Activated T-cell treated with anti-CD3 and anti-CD28 coated beads, Interleukin-2, amount 50 U/mL, for 72 hours (primary cell): ENCODE data around the gene BDKRB2. TPM values are rescaled to one million over a fixed set of nuclear protein-coding genes. Genes with fewer than 3 reads are reported as not detected.

Experiments used
- ATAC-seq, 2 donors: fragments of 150-1000 bp; cut with Tn5 transposase; replicated peaks in 1 of 2; 2 replicates each; pipeline ENCODE4 v1.10.0; 2021; ENCODE audit warnings: moderate library complexity in 2 of 2, mild to moderate bottlenecking in 1 of 2
- DNase-seq, 2 donors: peaks; one replicate each; pipeline ENCODE4 v3.0.0; 2021 to 2022; ENCODE audit warnings: mixed read lengths in 1 of 2
- H3K27ac Mint-ChIP-seq: one replicate; pipeline ENCODE4 v1.8.0; 2022; ENCODE audit warnings: mild to moderate bottlenecking, moderate library complexity, mixed read lengths
- H3K27me3 Mint-ChIP-seq: one replicate; pipeline ENCODE4 v1.8.0; 2022; ENCODE audit warnings: low read depth, mixed read lengths
- H3K36me3 Mint-ChIP-seq, 2 donors: one replicate each; pipeline ENCODE4 v1.8.0; 2022; ENCODE audit warnings: mixed read lengths in 2 of 2, mild to moderate bottlenecking in 1 of 2; ENCODE audit not compliant: insufficient read depth in 2 of 2
- H3K4me1 Mint-ChIP-seq: one replicate; pipeline ENCODE4 v1.8.0; 2022; ENCODE audit warnings: low read depth, mixed read lengths
- H3K4me3 Mint-ChIP-seq, 2 donors: one replicate each; pipeline ENCODE4 v1.8.0; 2022; ENCODE audit warnings: mild to moderate bottlenecking in 2 of 2, mixed read lengths in 2 of 2, moderate library complexity in 2 of 2
- H3K9me3 Mint-ChIP-seq, 2 donors: one replicate each; pipeline ENCODE4 v1.8.0; 2022; ENCODE audit warnings: mixed read lengths in 2 of 2
- total RNA-seq, 2 donors: library from RNA; stranded (reverse); gene quantifications; one replicate each; pipeline ENCODE4 v1.2.3, GENCODE V29; 2022

Gene BDKRB2
- total RNA-seq, 2 donors from 2014 or later: not detected

DNA sequence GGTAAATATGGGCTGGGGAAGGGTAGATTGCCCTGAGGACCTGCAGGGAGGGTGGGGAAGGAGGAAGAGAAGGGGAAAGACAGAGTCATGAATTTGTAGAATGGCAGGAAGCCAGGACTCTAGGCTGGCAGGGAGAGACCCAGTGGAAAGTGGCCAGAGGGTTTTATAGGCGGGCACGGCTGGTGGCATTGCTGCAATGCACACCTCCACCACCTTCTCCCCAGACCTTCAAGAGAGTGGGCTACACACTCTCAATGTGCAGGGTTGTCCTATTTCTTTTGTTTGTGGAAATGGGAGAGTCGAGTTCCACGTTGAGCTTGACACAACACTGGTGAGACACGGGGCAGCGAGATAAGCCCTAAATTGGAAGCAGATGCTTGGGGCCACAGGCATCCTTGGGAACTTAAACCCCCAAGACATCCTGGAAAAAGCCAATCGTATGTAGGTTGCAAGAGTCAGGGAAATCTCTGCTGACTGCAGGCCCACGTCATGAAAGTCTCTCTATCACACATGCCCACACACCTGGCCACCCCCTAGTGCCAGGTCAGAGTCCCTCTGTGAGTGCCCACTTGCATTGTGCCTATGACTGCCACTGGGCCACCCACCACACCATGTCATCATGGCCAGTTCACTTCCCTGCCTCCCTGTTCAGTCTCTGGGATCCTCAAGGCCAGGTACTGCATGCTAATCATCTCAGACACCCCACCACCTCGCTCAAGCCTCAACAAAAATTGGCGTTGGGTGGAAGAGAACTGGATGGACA lies 38.0 kb upstream of the BDKRB2 start:
- Mint-ChIP-seq H3K4me1 (no peaks in the 10 kb centered on the region), H3K4me3 (no peak overlapping the region), H3K27me3 (no peaks in the 10 kb centered on the region), H3K36me3 (no peaks in the 10 kb centered on the region), H3K9me3 (no peaks in the 10 kb centered on the region), H3K27ac (no peak overlapping the region)
- DNase-seq (no peak), ATAC-seq (no peak)

DNA sequence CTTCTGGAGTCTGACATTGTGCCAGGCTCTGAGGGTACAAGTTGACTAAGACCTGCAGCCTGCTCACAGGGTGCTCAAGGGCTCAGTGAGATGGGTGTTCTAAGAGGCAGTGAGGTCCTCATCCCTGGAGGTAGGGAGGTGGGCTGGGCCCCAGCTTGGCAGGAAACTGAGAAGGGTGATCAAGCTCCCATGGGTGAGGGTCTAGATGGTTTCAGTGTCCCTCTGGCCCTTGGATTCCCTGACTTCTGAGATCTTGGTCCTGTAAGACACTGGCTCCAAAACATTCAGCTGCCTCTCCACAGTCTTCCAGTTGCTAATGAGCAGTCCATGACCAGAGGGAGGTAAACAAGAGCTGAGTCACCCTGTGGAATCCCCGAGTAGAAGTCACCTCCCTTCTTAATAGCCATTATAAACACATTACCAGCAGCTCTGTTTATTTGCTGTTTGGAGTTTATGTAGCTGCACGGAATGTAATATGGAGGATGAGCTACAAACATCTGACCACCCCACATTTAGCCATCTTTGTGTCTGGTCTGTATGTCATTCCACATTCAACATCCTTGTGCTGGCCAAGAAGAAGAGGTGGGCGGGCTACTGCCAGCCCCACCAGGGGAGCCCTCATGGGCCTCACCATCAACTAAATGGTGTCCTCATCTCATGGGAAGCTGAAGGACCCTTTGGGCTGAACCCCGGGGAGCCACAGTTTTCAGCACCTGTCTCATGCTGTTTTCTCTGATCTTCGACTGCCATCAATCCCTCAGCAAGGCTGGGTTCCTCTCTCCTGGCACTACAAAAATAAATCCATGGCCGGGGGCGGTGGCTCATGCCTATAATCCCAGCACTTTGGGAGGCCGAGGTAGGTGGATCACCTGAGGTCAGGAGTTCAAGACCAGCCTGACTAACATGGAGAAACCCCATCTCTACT lies 37.2 kb upstream of the BDKRB2 start:
- Mint-ChIP-seq H3K36me3 (no peaks in the 10 kb centered on the region), H3K4me1 (no peaks in the 10 kb centered on the region), H3K9me3 (no peaks in the 10 kb centered on the region), H3K27me3 (no peaks in the 10 kb centered on the region), H3K27ac (no peak overlapping the region), H3K4me3 (no peak overlapping the region)
- DNase-seq (no peak), ATAC-seq (no peak)

DNA sequence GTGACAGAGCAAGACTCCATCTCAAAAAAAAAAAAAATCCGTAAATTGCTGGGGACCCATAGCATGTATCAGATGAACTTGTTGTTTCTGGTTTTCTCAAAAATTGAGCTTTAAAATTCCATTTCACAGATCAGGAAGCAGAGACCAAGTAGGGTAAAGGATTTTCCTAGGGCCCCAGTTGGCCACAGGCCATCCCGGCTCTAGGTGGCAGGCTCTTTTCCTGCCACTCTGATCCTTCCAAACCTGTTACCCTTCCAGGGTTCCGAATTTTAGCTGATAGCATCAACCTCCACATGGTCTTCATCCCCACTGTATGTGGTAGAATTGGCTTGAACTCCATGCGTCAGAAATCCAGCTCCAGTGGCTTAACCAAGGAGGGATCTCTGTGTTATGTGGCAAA lies 36.1 kb upstream of the BDKRB2 start:
- Mint-ChIP-seq H3K9me3 (no peaks in the 10 kb centered on the region), H3K4me1 (no peaks in the 10 kb centered on the region), H3K27ac (no peak overlapping the region), H3K36me3 (no peaks in the 10 kb centered on the region), H3K27me3 (peaks cover 7% of the 10 kb centered on the region), H3K4me3 (no peak overlapping the region)
- ATAC-seq: no peak
- DNase-seq: no peak

DNA sequence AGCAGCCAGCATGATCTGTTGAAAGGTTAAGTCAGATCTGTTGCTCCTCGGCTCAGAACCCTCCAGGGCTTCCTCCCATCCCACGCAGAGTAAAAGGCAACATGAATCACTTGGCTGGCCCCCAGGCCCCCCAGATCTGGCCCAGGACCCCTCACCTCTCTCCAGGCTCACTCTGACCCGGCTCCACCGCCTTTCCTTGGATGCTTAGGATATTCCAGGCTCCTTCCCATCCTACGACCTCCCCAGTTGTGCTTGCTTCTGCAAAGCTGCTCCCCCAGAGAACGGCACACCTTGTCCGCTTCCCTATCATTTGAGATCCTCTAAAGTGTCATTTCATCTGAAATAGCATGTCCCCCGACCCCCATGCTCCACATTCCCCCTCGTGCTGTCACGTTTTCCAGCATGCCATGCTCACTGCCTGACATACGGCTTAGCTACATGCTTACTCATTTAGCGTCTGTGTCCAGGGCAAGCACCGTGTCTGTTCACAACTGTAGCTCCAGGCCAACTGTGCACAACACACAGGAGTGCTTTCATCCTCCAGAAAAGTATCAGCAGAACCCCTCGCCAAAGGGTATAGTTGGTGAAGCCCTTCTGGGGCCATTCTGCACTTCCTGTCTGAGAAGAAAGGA lies 33.6 kb upstream of the BDKRB2 start:
- Mint-ChIP-seq H3K36me3 (no peaks in the 10 kb centered on the region), H3K27ac (no peak overlapping the region), H3K27me3 (peaks cover 16% of the 10 kb centered on the region), H3K4me3 (no peak overlapping the region), H3K9me3 (no peaks in the 10 kb centered on the region), H3K4me1 (no peaks in the 10 kb centered on the region)
- ATAC-seq (no peak), DNase-seq (no peak)

DNA sequence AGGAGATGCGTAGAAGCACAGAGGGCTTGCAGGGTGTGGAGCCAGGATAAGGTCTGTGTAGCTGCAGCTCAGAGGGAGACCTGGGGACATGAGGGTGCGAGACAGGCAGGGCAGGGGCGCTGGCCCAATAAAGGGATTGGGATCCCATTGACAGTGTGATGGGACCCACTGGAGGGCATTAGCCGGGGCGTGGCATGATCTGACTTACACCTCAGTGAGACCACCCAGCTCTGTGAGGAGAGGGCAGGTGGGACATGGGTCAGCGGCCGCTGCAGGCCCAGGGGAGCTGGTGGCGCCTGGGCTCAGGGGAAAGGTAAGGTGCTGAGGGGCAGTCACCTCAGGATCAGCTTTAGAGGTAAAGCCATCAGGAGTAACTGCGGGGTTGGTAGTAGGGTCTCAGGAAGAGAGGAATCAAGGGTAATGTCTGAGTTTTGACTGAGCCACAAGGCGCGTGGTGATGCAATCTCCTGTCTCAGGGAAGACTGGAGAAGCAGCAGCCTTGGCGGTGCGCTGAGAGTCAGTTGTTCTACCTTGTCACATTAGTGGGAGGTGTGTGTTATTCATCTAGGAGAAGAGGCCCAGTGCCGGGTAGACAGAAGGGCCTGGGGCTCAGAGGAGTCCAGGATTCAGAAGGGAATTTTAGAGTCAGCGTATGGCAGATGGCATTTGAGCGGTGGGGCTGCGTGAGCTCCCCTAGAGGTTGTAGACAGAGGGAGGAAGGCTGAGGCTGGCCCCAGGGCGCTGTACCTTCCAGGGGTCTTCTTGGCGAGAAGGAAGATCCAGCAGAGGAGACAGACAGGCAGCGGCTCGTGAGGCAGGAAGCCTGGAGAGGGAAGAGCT lies 30.8 kb upstream of the BDKRB2 start:
- no peaks in the 10 kb centered on the region for H3K4me1 Mint-ChIP-seq
- H3K27ac Mint-ChIP-seq: no peak overlapping the region
- H3K4me3 Mint-ChIP-seq: no peak overlapping the region
- no peaks in the 10 kb centered on the region for H3K9me3 Mint-ChIP-seq
- H3K27me3 Mint-ChIP-seq: peaks cover 16% of the 10 kb centered on the region
- ATAC-seq: no peak
- no peaks in the 10 kb centered on the region for H3K36me3 Mint-ChIP-seq
- DNase-seq: no peak

DNA sequence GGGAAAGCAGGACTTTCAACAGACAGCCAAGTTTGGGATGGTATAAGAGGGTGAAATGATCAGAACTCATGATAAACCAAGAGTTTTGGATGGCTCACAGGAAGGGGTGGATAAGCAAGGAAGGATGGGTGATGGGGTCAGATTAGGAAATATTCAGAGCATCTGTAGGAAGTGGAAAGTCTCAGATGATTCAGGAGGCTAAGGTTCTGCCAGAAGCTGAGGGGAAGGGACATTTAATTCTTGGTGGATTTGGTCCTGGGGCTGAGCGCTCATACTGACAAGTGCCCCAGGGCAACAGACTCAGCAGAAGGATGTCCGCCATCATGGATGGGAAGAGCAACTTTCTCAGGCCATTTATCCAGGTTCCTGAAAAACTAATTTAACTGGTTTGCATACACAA lies 28.4 kb upstream of the BDKRB2 start:
- no peak for ATAC-seq
- DNase-seq: no peak
- Mint-ChIP-seq H3K4me3 (no peak overlapping the region), H3K9me3 (no peaks in the 10 kb centered on the region), H3K36me3 (no peaks in the 10 kb centered on the region), H3K27me3 (peaks cover 16% of the 10 kb centered on the region), H3K4me1 (no peaks in the 10 kb centered on the region), H3K27ac (no peak overlapping the region)

DNA sequence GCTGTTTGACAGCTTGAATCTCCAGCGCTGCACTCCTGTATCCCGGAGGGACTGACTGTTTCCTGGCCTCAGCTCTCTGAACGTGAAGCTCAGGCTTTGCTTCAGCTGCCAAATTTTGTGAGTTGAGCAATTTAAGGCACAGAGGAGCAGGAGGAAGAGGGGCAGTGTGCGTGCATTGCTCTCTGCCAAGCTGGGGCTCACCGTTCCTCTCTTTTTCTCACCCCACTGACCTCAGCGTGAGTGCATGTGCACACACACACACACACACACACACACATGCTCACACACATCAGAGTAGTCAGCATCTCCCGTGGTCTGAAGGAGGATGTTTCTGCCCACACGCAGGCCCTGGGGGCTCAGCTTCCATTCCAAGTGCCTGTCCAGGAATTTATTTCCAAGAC lies 27.8 kb upstream of the BDKRB2 start:
- ATAC-seq (no peak), DNase-seq (no peak)
- H3K36me3 Mint-ChIP-seq: no peaks in the 10 kb centered on the region
- H3K9me3 Mint-ChIP-seq: no peaks in the 10 kb centered on the region
- H3K27me3 Mint-ChIP-seq: peaks cover 16% of the 10 kb centered on the region
- H3K27ac Mint-ChIP-seq: no peak overlapping the region
- H3K4me1 Mint-ChIP-seq: no peaks in the 10 kb centered on the region
- H3K4me3 Mint-ChIP-seq: no peak overlapping the region

DNA sequence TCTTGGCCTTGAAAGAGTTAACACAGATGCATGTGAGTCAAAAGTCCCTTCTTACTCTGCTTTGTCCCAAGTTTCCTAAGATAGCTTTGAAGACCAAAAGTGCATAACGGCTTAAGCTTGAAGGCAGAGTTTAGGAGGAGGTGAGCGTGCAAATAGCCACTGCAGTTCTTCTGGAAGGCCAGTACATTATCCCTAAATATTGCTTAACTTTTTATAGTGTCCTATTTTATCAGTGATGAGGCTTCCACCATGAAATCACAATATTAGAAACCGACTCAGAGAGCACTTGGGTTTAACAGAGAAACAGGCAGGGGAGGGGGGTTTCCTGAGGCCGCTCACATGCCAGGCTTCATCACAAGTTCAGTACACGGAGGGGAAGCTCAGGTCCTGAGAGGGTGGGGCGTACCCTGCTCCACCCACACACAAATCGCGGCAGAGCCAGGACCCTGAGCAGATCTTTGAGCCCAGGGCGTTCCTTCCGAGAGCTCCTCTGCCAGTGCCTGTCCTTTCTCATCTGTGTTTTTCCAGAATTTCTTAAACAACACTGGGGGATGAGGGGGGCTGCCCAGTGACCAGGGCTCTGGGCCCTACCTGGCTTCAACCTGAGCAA lies 26.8 kb upstream of the BDKRB2 start:
- Mint-ChIP-seq H3K27ac (no peak overlapping the region), H3K4me1 (no peaks in the 10 kb centered on the region), H3K9me3 (no peaks in the 10 kb centered on the region), H3K27me3 (peaks cover 16% of the 10 kb centered on the region), H3K36me3 (no peaks in the 10 kb centered on the region), H3K4me3 (no peak overlapping the region)
- DNase-seq (peak in 1 of 2 donors; percentile 12), ATAC-seq (peak in 1 of 2 donors; percentile 57)

DNA sequence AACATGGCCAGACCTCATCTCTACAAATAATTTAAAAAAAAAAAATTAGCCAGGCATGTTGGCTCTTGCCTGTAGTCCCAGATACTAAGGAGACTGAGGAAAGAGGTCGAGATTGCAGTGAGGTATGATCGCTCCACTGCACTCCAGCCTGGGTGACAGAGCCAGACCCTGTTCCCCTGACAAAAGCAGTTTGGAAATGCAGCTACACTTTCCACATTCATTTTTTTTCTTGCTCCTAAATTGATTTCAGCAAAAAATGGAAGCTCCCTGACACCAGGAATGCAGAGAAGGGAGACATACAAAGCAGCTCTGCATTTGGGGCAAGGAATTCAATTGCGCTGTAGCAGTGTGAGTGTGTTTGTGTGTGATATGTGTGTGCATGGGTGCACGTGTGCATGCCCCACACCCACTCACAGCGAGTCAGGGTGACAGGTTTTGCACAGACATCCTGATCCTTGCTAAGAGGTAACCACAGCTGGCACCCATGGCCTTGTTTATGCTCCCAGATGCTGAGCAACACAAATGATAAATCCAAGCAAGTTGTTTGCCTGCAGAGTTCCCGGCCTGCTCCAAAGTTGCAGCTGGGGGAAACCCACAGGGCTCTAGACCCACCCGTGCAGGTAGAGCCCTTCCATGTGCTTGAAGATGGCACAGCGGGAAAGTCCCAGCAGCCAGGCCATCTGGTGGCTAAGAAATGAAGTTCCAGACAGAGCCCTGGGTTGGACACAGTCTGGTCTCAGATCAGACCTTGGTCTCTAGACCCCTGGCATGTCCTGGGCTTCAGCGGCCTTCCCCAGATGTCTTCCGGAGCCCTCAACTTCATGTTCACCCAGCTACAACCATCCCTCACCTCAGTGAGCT lies 25.9 kb upstream of the BDKRB2 start:
- Mint-ChIP-seq H3K4me1 (no peaks in the 10 kb centered on the region), H3K9me3 (no peaks in the 10 kb centered on the region), H3K27me3 (peaks cover 9% of the 10 kb centered on the region), H3K36me3 (no peaks in the 10 kb centered on the region), H3K27ac (no peak overlapping the region), H3K4me3 (no peak overlapping the region)
- DNase-seq (no peak), ATAC-seq (peak in 1 of 2 donors; percentile 22)

DNA sequence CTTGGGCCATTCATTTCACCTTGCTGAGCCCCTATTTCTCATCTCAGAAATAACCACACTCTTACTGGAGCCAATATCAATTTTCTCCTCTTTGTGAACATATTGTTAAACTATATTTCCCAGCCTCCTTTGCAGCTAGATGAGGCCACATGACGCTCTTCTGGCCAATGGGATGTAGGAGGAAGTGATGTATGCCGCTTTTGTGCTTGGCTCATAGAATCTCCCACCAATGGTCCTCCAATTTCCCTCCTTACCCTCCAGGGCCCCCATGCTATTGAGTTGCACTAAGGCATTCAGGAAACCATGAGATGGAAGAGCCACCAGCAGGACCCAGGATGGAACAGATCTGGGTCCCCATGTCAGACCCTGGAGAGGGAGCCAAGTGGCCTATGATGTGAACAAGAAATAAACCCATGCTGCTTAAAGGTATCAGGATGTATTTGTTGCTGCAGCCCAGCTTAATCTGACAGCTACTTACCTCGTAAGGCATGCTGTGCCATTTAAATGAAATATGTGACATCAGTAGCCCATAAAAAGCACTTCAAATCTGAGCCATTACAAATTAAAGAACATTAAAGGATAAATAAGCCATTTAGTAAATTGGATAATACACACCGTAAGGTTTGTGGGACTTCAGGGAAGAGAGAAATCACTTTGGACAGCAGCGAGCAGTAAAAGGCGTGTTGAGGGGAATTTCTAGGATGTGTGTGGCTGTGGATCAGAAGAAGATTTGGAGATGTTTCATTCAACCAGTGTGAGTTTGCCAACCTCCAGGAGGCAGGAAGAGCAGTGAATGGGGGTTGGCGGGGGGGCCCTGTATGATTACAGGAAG lies 24.4 kb upstream of the BDKRB2 start:
- Mint-ChIP-seq H3K27me3 (no peaks in the 10 kb centered on the region), H3K4me1 (no peaks in the 10 kb centered on the region), H3K36me3 (no peaks in the 10 kb centered on the region), H3K9me3 (no peaks in the 10 kb centered on the region), H3K4me3 (no peak overlapping the region), H3K27ac (no peak overlapping the region)
- DNase-seq (no peak), ATAC-seq (no peak)
